GM19099 (cell line): ENCODE measurements around the gene SLC25A21.

ENCODE experiments used
- POLR2A ChIP-seq: IDR thresholded peaks from 3 replicates; pipeline ENCODE4 v1.6.1; 2011; ENCODE audit warnings: low read depth; ENCODE audit not compliant: insufficient read length; ENCODE audit errors: extremely low read depth

SLC25A21 gene

GRCh38 chr14:36835128-36835527, 337.3 kb downstream of the SLC25A21 start:
- no peak for TF ChIP-seq POLR2A

DNA sequence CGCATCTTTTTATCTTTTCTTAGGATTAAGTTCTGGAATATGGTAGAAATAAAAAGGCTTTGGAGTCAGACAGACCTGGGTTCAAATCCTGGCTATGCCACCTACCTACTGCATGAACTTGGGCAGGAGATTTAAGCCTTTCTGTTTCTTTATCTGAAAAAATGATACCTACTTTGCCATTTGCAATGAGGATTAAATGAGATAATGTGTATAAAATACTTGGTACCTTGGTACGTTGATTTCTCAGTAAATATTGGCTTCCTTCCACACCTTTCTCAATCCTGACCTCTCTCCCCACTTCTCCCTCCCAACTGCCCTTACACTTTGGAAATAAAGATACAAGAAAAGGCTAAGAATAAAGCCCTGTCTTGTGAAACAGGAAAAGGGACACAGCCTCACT, 338.1 kb downstream of the SLC25A21 start:
- no peak for TF ChIP-seq POLR2A

GRCh38 chr14:36829547-36829946, 342.9 kb downstream of the SLC25A21 start:
- TF ChIP-seq POLR2A, result no peak

- no peak for TF ChIP-seq POLR2A
Observed at GRCh38 chr14:36827861-36828260, 344.5 kb downstream of the SLC25A21 start.

- TF ChIP-seq POLR2A, result no peak
Observed at GRCh38 chr14:36826614-36827013, 345.8 kb downstream of the SLC25A21 start.

GRCh38 chr14:36824854-36825253, 347.6 kb downstream of the SLC25A21 start:
- TF ChIP-seq POLR2A, result no peak

GRCh38 chr14:36823651-36824050, 348.8 kb downstream of the SLC25A21 start:
- no peak for TF ChIP-seq POLR2A

DNA sequence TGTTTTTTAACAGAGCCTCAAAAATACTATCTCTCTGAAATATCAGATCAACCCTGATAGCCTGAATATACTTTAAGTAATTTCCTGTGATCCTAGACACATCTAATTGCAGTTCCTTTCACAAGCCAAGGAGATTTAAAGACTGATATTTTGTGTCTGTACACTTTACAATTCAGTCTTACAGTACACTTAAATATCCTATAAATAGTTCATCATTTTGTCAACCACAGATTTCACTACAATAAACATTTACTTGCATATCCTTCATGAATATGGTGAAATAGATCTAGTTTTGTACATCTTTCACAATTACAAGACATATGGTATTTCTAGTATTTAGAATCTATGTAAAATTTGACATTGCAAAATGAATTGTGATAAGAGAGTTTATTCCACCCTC, 349.7 kb downstream of the SLC25A21 start:
- no peak for TF ChIP-seq POLR2A

DNA sequence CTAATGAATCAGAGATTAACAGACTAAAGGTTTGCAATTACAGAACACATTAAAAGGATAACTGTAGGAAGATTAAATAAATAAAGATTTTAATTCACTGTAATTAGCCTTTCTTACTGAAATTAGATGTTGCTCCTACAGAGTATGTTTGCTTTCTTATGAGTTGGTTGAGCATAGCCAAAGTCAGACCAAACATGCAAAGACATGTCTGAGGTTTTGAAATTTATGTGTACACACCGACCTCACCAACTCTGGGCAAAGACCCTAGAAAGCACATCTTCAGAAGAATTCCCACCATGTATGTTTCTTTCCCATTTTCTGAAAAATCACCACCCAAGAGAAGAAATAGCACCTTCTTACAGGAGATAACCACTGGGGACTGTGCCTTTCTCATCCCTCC, 351.5 kb downstream of the SLC25A21 start:
- TF ChIP-seq POLR2A, result no peak

- no peak for TF ChIP-seq POLR2A
Observed at GRCh38 chr14:36820111-36820709, 352.2 kb downstream of the SLC25A21 start.

DNA sequence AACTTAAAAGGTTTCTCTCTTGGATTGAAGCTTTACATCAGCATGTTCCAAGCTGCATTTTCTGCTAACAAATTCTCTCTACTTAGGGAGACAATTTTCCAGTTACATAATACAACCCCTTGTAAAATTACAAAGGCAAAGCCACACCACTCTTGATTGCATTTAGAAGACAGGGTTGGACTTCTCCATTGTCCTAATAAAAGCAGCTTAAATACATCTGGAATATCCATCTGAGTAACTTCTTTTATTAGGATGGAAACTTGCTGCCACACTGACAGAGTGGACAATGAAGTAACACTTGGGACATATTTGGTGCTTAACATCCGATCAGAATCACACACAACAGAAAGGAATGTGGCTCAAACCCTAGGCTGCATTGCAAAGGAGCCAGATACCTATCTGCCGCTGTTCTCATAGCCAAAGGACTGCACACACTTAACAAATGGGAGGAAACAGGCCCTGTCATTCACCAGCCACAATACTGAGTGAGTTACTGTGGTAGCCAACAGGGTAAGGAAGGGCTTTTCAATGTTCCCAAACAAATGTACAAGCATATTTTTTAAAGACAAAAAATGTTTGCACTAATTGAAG, 353.5 kb downstream of the SLC25A21 start:
- TF ChIP-seq POLR2A, result no peak

- TF ChIP-seq POLR2A, result no peak
Observed at GRCh38 chr14:36818246-36818645, 354.2 kb downstream of the SLC25A21 start.

- no peak for TF ChIP-seq POLR2A
Observed at GRCh38 chr14:36817071-36817930, 355.1 kb downstream of the SLC25A21 start.

- no peak for TF ChIP-seq POLR2A
Observed at GRCh38 chr14:36816481-36816880, 355.9 kb downstream of the SLC25A21 start.

GRCh38 chr14:36810209-36810608, 362.2 kb downstream of the SLC25A21 start:
- no peak for TF ChIP-seq POLR2A

DNA sequence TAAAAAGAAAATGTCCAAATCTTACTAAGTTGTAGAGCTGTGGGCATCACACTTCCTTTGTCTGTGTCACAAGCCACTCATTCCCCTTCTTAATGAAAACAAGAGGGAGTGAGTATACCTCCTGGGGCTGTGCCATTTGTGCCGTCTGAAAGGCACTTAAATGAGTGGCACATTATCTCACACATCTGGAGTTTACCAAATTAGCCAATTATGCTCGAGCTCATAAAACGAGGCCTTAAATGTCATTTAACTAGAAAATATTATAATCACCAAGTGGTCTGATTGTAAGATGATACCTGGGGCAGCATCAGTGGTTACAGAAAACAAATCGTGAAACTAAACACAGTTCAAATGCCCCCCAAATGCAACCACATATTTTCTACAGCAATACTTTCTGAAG, 364.7 kb downstream of the SLC25A21 start:
- no peak for TF ChIP-seq POLR2A

- TF ChIP-seq POLR2A, result no peak
Observed at GRCh38 chr14:36805131-36805559, 367.3 kb downstream of the SLC25A21 start.

DNA sequence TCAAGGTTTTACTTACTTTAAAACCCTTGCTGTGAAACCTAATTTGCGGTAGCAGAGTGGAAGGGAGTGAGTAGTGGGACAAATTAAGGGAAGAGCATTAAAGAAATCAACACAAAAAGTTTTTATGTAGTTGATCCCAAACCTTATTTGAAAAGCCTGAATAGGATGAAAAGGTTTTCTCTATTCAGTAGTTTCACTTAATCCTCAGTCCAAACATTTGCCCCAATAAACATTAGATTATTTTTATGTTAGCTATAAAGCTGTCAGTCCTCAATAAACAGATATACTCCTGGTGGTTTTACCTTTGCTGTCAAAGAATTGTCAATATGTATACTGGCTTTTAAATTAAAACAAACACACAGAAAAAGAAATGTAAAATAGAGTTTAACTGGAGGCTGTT, 374.8 kb downstream of the SLC25A21 start:
- no peak for TF ChIP-seq POLR2A
